Measurements from ENCODE around the gene PHIP.
"Not testable (repeated sequence)": the region's sequence is repeated elsewhere in the genome, so short reads cannot be mapped to it uniquely, and the experiment has no call there.

PHIP gene

GRCh38 chr6:79078075-79078969 lies at the start of gene PHIP:
PHIP (minus strand) TSS chr6:79078254; CDS start chr6:79078068, 186 bp downstream.
- H3K9ac ChIP-seq (ENCODE audit: low read depth, low read length): peak within 1 kb of the TSS; percentile 93
- H3K4me1 ChIP-seq (ENCODE audit: insufficient read depth, low read length): peaks cover 21% of the 10 kb centered on the region; the same call in 1 of the 2 replicates
- peak within 1 kb of the TSS; percentile 92 for H3K4me3 ChIP-seq (ENCODE audit: low read length)
- no peaks in the 10 kb centered on the region for H3K27me3 ChIP-seq (ENCODE audit: insufficient read depth, low read length)
- H3K36me3 ChIP-seq (ENCODE audit: insufficient read depth, low read depth, low read length): 0 out of 2 replicates have a peak, but pooled peaks cover 10% of the 10 kb centered on the region
- no peaks in the 10 kb centered on the region for H3K9me3 ChIP-seq (ENCODE audit: insufficient read depth, low read depth, low read length)
- H3K27ac ChIP-seq (ENCODE audit: low read length): peak within 1 kb of the TSS; percentile 82

GRCh38 chr6:79127660-79128059 lies 49.6 kb upstream of the PHIP start:
- no peaks in the 10 kb centered on the region for H3K36me3 ChIP-seq (ENCODE audit: insufficient read depth, low read depth, low read length)
- H3K4me1 ChIP-seq (ENCODE audit: insufficient read depth, low read length): peaks cover 10% of the 10 kb centered on the region; the same call in 1 of the 2 replicates
- no peaks in the 10 kb centered on the region for H3K9me3 ChIP-seq (ENCODE audit: insufficient read depth, low read depth, low read length)
- H3K9ac ChIP-seq (ENCODE audit: low read depth, low read length): no peak overlapping the region
- no peak overlapping the region for H3K27ac ChIP-seq (ENCODE audit: low read length)
- H3K4me3 ChIP-seq (ENCODE audit: low read length): no peak overlapping the region
- H3K27me3 ChIP-seq (ENCODE audit: insufficient read depth, low read length): no peaks in the 10 kb centered on the region

GRCh38 chr6:79119217-79119616 lies 41.2 kb upstream of the PHIP start:
- no peaks in the 10 kb centered on the region for H3K4me1 ChIP-seq (ENCODE audit: insufficient read depth, low read length)
- H3K36me3 ChIP-seq (ENCODE audit: insufficient read depth, low read depth, low read length): no peaks in the 10 kb centered on the region
- no peak overlapping the region for H3K27ac ChIP-seq (ENCODE audit: low read length)
- H3K9ac ChIP-seq (ENCODE audit: low read depth, low read length): no peak overlapping the region
- H3K27me3 ChIP-seq (ENCODE audit: insufficient read depth, low read length): no peaks in the 10 kb centered on the region
- no peak overlapping the region for H3K4me3 ChIP-seq (ENCODE audit: low read length)
- no peaks in the 10 kb centered on the region for H3K9me3 ChIP-seq (ENCODE audit: insufficient read depth, low read depth, low read length)

GRCh38 chr6:79117752-79118151 lies 39.7 kb upstream of the PHIP start:
- H3K9ac ChIP-seq (ENCODE audit: low read depth, low read length): no peak overlapping the region
- no peaks in the 10 kb centered on the region for H3K27me3 ChIP-seq (ENCODE audit: insufficient read depth, low read length)
- H3K4me1 ChIP-seq (ENCODE audit: insufficient read depth, low read length): no peaks in the 10 kb centered on the region
- H3K9me3 ChIP-seq (ENCODE audit: insufficient read depth, low read depth, low read length): no peaks in the 10 kb centered on the region
- H3K4me3 ChIP-seq (ENCODE audit: low read length): no peak overlapping the region
- no peak overlapping the region for H3K27ac ChIP-seq (ENCODE audit: low read length)
- no peaks in the 10 kb centered on the region for H3K36me3 ChIP-seq (ENCODE audit: insufficient read depth, low read depth, low read length)

DNA sequence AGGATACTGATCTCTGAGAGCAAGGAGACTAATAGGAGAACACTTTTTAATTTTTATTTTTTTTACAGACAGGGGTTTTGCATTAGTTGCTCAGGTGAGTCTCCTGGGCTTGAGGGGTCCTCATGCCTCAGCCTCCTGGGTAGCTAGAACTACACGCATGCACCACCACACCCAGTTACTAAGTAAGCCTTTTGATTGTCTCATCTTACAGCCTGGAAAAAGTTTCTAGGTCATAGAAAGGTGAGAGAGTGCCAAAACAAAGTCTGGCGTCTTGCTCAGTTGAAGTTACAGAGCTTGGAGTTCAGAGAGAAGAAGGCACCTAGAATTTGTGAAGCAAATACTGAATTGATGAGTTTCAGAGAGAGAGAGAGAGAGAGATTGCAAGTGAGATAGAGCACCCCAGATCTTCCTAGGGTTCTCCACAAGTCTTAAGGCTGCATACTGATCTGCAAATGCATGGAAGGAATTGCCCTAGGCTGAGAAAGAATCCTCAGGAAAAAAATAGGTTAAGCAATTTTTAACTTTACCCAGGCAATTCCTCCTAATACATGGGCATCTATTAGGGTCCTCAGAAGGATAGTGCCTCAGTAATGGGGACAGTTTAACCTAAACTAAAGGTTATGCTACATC lies 37.6 kb upstream of the PHIP start:
- no peaks in the 10 kb centered on the region for H3K4me1 ChIP-seq (ENCODE audit: insufficient read depth, low read length)
- no peak overlapping the region for H3K9ac ChIP-seq (ENCODE audit: low read depth, low read length)
- no peaks in the 10 kb centered on the region for H3K36me3 ChIP-seq (ENCODE audit: insufficient read depth, low read depth, low read length)
- H3K27me3 ChIP-seq (ENCODE audit: insufficient read depth, low read length): no peaks in the 10 kb centered on the region
- no peaks in the 10 kb centered on the region for H3K9me3 ChIP-seq (ENCODE audit: insufficient read depth, low read depth, low read length)
- no peak overlapping the region for H3K4me3 ChIP-seq (ENCODE audit: low read length)
- no peak overlapping the region for H3K27ac ChIP-seq (ENCODE audit: low read length)

- Histone ChIP-seq H3K4me1 (ENCODE audit: insufficient read depth, low read length) (no peaks in the 10 kb centered on the region), H3K36me3 (ENCODE audit: insufficient read depth, low read depth, low read length) (no peaks in the 10 kb centered on the region), H3K9me3 (ENCODE audit: insufficient read depth, low read depth, low read length) (no peaks in the 10 kb centered on the region), H3K27ac (ENCODE audit: low read length) (no peak overlapping the region), H3K9ac (ENCODE audit: low read depth, low read length) (no peak overlapping the region), H3K4me3 (ENCODE audit: low read length) (no peak overlapping the region), H3K27me3 (ENCODE audit: insufficient read depth, low read length) (no peaks in the 10 kb centered on the region)
These were observed 33.5 kb upstream of the PHIP start for GRCh38 chr6:79111549-79111948.

- Histone ChIP-seq H3K27ac (ENCODE audit: low read length) (no peak overlapping the region), H3K9ac (ENCODE audit: low read depth, low read length) (no peak overlapping the region), H3K4me1 (ENCODE audit: insufficient read depth, low read length) (no peaks in the 10 kb centered on the region), H3K4me3 (ENCODE audit: low read length) (no peak overlapping the region), H3K36me3 (ENCODE audit: insufficient read depth, low read depth, low read length) (no peaks in the 10 kb centered on the region), H3K9me3 (ENCODE audit: insufficient read depth, low read depth, low read length) (no peaks in the 10 kb centered on the region), H3K27me3 (ENCODE audit: insufficient read depth, low read length) (no peaks in the 10 kb centered on the region)
These were observed 23.1 kb upstream of the PHIP start for GRCh38 chr6:79101164-79101563.

DNA sequence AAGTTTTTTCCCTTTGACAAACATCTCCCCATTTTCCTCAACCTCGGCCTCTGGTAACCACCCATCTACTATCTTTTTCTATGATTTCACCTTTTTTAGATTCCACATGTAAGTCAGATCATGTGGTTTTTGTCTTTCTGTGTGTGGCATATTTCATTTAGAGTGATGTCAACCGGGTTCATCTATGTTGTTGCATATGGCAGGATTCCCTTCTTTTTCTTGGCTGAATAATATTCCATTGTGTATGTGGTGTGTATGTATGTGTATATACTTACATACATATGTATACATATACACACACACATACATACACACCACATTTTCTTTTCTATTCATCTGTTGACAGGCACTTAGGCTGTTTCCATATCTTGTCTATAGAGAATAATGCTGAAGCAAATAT lies 22.2 kb upstream of the PHIP start:
- no peaks in the 10 kb centered on the region for H3K36me3 ChIP-seq (ENCODE audit: insufficient read depth, low read depth, low read length)
- no peak overlapping the region for H3K9ac ChIP-seq (ENCODE audit: low read depth, low read length)
- no peak overlapping the region for H3K27ac ChIP-seq (ENCODE audit: low read length)
- no peaks in the 10 kb centered on the region for H3K27me3 ChIP-seq (ENCODE audit: insufficient read depth, low read length)
- H3K9me3 ChIP-seq (ENCODE audit: insufficient read depth, low read depth, low read length): no peaks in the 10 kb centered on the region
- no peaks in the 10 kb centered on the region for H3K4me1 ChIP-seq (ENCODE audit: insufficient read depth, low read length)
- H3K4me3 ChIP-seq (ENCODE audit: low read length): no peak overlapping the region

DNA sequence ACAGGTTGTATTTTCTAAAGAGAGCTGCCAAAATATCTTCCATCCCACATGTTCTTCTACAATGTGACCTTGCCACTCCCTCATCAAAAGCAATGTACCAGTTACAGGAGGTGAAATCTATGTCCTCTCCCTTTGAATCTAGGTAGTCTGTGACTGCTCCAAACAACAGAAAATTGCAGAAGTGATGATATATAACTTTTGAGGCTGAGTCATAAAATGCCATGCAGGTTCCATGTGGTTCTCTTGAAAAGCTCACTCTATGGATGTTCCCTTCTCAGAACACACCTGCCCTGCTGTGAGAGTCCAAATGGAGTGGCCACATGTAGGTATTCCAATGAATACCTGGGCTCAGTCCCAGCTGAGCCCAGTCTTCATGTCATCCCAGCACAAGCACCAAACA lies 16.9 kb upstream of the PHIP start:
- H3K9me3 ChIP-seq (ENCODE audit: insufficient read depth, low read depth, low read length): no peaks in the 10 kb centered on the region
- no peak overlapping the region for H3K4me3 ChIP-seq (ENCODE audit: low read length)
- no peaks in the 10 kb centered on the region for H3K36me3 ChIP-seq (ENCODE audit: insufficient read depth, low read depth, low read length)
- no peaks in the 10 kb centered on the region for H3K4me1 ChIP-seq (ENCODE audit: insufficient read depth, low read length)
- H3K27me3 ChIP-seq (ENCODE audit: insufficient read depth, low read length): no peaks in the 10 kb centered on the region
- H3K9ac ChIP-seq (ENCODE audit: low read depth, low read length): no peak overlapping the region
- H3K27ac ChIP-seq (ENCODE audit: low read length): no peak overlapping the region

GRCh38 chr6:79091801-79092200 lies 13.7 kb upstream of the PHIP start:
- H3K4me3 ChIP-seq (ENCODE audit: low read length); H3K27me3 ChIP-seq (ENCODE audit: insufficient read depth, low read length); H3K36me3 ChIP-seq (ENCODE audit: insufficient read depth, low read depth, low read length); H3K9ac ChIP-seq (ENCODE audit: low read depth, low read length); H3K4me1 ChIP-seq (ENCODE audit: insufficient read depth, low read length); H3K9me3 ChIP-seq (ENCODE audit: insufficient read depth, low read depth, low read length); H3K27ac ChIP-seq (ENCODE audit: low read length): not testable (repeated sequence)

GRCh38 chr6:79089552-79090404 lies 11.7 kb upstream of the PHIP start:
- Histone ChIP-seq H3K9ac (ENCODE audit: low read depth, low read length) (no peak overlapping the region), H3K36me3 (ENCODE audit: insufficient read depth, low read depth, low read length) (no peaks in the 10 kb centered on the region), H3K4me1 (ENCODE audit: insufficient read depth, low read length) (no peaks in the 10 kb centered on the region), H3K4me3 (ENCODE audit: low read length) (no peak overlapping the region), H3K9me3 (ENCODE audit: insufficient read depth, low read depth, low read length) (no peaks in the 10 kb centered on the region), H3K27ac (ENCODE audit: low read length) (no peak overlapping the region), H3K27me3 (ENCODE audit: insufficient read depth, low read length) (no peaks in the 10 kb centered on the region)

Data from iPS-20b (cell line).